HG03066 (cell line): ENCODE measurements around the gene OLFML1.

Experiments used
- ATAC-seq: cut with Tn5 transposase; IDR thresholded peaks from one replicate; pipeline ENCODE4 v1.9.1; 2021; ENCODE audit warnings: low read depth; ENCODE audit not compliant: unreplicated experiment

Gene OLFML1

DNA sequence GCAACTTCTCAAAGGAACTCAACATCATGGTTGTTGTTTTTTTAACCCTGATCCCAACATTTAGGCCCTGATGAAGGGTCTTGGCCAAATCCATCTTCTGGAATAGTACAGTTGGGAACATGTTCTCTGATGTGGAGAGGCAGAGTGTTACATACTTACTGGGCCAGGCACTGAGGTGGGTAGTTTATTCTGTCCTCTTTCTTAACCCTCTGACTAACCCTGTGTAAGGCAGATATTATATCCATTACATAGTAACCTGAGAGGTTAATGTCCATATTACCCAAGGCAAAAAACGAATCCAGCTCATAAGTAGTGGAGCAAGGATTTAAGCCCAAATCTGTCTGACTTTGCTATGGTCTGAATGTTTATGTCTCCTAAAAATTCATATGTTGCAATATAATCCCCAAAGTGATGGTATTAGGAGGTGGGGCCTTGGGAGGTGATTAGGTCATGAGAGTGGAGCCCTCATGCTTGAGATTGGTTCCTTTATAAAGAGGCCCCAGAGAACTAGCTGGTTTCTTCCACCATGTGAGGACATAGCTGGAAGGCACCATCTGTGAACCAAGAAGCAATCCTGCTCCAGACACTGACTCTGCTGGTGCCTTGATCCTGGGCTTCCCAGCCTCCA is 44.8 kb downstream of the OLFML1 start:
- no peak for ATAC-seq

DNA sequence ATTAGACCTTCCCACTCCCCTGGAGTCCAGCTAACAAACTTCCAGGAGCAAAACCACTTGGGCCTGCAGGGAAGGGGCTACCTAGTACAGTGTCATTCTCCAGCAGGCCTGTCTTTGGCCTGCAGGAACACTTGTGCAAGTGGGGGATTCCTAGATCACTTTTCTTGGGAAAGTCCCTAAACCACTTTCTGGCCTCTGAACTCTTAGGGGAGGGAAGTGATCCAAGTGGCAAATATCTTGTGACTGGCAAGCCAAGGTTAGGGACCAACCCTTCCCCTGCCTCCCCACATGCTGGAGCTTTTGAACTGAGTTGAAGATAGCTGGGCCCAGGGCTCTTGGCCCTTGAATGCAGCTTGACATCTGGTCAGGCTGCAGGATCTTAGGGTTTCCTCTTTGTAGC is 45.7 kb downstream of the OLFML1 start:
- ATAC-seq: no peak

DNA sequence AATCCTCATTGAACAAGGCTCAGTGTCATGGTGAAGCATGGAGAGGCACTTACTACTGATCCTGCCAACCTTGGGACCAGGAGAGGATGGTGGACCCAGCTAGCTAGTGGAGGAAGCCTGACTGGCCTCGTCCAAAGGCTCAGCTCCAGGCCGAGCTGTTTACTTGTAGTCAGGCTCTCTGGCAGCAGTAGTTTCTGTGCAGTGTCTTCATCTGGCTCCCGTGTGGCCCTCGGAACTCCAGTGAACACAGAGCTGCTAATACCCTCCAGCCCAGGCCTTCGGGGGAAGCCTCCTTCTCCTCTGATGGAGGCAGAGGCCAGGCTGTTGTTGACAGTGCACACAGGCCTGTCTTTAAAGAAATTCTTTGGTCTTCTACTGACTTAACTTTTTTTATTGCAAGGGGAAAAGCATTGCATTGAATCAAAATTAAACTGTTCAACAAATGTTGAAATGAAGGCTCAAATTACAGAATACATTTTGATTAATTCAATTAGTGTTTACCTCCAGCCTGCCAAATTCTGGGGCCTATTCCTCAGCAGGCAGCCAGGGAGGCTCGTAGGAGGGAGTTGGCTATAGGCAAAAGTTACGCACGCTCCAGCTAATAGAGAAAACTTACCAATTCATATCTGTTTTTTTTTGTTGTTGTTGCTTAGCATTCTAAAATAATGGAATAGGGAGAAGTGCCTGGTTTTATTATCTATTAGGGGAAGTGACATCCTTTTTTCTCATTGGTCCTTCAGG is 47.3 kb downstream of the OLFML1 start:
- ATAC-seq: no peak

DNA sequence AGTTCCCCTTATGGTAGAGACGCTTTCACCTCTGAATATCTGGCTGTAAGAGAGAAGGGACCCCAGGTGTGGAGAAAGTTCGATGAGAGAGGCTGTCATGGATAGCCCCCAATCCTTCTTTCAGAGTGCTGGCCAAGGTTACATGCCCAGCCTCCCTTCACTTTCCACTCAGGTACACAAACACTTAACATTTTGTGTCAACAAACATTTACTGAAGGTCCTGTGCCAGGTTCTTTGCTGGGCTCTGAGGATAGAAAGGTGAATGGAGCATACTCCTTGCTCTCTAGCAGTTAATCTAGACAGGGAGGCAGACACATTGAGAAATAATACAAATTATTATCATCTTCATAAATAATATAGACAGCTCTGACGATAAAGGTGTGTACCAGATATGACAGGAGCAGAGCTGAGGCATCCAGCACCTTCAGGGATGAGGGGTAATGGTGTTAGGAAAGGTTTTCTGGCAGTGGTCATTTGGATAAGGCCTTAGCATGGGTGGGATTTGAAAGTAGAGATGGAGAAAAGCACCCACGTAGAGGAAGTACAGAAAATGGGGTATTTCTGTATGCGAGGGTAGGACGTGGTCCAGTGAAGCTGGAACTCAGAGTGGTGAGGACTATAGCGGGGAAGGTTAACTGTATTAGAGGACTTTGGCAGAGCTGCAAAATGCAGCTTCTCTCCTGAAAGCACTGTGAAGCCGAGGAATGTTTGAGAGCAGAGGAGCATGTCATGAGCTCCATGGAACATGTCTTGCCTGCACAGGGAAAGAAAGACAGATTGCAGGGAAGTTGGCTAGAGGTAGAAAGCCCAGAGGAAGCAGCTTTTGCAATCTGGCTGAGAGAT is 48.1 kb downstream of the OLFML1 start:
- peak; percentile 16 for ATAC-seq

DNA sequence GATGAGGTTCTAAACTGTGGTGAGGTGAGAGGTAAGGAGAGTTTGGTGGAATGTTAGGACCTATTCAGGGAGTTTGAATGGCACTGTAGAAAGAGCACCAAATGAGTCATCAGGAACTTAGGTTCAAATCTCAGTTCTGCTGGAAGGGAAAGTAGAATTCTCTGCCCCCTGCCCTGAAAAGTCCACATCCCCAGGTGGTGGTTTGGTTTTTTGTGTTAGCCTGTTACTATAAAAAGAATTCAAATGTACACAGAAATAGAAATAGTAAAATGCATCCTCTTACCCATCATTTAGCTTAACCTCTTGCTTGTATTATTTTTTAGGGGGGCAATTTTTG is 48.7 kb downstream of the OLFML1 start:
- peak; percentile 53 for ATAC-seq

DNA sequence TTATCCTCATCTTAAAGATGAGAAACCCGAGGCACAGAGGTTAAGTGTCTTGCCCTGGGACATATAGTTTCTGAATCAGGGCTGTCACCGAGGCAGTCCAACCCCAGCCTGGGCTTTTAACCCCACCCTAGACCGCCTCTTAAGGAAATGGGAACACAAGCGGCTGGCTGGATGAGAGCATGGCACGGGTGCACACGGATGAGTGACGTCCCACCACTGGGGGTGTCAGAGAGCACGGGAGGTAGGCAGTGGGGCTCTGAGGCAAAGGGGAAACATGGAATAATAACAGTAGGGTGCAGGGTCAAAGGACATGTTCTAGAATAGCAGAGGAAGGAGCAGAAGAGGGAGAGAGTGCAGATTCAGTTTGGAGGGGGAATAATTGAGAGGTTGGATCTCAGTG is 50.8 kb downstream of the OLFML1 start:
- ATAC-seq: no peak

DNA sequence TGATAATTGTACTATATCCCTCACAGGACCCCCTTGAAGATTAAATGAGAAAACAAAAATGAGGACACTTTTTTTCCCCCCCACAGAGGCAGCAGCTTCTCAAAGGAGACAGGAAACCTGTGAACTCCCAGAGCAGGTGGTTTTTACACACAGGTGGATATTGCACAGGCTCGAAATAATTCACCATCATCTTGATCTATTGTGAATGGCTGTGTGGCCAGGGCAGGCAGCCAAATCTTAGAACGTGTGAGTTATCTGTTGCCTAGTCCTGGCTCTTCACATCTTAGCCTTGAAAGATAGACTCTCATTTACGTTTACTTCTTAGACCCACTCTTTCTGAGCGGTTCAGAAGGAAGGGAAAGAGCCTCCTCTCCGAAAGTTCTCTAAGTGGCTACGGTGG is 52.0 kb downstream of the OLFML1 start:
- no peak for ATAC-seq

DNA sequence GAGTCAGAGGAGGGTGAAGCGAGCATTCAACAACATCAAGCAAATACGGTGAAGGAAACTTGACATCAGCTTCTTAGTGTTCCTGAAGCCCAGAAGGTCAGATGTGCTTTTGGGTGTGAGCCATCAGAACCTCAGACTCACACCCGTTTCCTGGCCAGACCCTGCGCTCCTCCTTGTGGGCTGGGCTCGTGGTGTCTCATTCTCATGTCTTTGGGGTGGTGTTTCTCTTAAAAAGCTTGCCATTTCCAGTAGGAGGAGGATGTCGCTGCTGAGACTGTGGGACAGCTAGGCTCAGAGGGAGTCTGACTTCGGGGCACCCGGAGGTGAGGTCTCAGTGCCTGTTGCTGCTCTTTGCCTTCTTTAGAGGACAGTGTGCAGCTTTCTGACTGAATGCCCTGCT is 52.7 kb downstream of the OLFML1 start:
- ATAC-seq: no peak

DNA sequence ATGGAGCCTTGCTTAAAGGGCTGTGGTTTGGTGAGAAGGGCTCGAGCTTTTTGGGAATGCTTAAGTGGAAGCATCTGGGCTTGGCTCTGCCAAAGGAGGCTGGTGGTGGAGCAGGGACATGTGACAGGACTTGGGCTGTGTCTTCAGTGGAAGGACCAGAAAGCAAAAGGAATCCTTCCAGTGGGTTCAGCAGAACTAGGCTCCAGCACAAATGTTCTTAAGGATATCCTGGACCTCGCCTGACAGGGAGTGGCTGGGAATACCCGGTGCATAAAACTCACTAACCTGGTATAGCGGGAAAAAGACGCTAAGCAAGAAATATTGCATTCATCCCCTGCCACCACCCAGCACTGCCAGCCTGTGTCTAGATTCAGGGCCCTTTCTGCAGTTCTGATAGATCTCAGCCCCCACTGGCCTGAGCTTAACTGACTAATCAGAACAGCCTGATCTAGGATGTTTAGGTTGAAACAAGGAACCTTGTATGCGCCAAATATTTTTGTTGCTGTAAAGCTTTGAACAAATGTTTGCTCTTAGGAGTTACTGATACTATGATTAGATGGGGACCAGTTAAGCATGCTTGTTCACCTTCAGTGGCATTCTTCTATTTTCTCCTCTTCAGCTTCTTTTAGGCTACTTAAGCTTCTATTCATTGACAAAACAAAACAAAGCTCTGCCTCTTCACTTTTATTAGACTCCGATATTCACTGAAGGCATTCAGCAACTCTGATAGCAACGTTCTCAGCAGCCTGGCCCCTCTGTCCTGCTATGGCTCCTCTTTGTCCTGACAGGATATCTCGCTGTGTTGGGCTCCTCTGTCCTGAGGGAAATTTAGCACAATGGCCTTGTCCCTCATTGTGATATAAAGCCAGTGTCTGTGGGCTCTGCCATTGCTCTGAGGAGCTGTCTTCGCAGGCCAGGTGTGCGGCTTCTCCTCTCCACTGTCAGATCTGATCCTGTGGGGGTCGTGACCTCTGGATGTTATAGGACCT is 53.5 kb downstream of the OLFML1 start:
- ATAC-seq: no peak

DNA sequence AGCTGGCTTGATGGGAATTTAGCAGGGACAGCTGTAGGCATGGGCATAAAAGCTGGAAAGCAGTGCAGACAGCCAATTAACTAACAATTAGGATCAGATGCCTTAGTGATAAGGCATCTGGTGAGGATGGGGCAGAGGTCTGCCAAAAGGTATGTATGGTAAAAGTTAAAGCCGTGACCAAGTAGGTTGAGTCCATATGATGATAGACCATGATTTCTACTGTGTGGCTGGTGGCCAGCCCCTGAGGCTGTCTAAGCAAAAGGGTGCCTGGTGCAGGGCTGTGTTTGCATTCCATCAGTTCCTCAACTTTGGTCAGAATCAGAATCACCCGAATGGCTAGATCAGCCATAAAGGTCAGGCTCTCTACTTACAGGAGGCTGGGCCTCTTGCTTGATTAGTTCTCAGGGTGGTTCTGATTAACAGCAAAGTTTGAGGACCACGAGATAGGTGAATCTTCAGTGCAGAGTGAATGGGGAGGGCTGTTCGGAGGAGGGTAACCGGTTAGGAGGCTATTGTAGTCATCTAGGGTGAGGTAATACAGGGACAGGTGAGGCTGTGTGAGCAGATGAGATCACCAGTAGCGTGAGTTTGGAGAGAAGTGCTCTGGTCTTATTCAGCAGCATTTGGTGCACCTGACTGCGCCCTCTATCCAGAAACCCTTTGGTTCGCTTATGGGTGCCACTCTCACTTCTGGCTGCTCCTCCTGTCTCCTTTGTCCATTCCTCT is 55.7 kb downstream of the OLFML1 start:
- no peak for ATAC-seq

DNA sequence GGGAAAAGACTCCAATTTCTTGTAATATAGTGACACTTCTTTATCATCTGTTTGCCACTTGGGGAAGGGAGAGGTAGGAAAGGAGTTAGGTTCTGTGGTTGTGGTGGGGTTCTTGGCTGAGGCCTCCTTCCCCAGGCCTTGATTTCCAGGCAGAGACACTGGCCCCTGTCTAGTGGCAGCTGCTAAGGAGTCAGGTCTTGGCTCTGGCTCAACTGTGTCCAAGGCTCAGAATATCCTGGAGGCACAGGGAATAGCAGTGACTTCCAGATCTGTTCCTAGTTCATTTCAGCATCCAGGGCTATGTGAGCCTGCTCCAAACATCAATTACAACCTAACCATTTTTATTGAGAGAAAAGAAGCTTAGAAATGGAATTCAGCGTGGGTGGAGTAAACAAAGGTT is 58.0 kb downstream of the OLFML1 start:
- ATAC-seq: no peak

DNA sequence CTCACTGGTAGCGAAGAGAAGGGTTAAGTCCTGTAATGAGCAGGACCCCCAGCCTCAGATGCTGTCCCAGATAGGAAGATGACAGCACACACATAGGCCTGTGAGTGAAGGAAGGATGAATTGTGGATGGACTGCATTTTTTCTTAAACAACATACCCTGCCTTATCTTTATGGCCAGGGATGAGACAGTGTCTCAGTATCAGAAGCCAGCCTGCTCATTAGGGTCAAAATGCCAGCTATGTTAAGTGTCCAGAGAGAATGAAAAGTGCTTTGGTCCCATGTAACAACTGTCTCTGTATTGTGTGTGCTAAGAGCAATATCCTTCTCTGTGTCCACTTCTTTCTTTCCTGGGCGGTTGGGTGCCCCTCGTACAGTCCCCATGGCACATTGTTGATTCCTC is 58.7 kb downstream of the OLFML1 start:
- no peak for ATAC-seq

DNA sequence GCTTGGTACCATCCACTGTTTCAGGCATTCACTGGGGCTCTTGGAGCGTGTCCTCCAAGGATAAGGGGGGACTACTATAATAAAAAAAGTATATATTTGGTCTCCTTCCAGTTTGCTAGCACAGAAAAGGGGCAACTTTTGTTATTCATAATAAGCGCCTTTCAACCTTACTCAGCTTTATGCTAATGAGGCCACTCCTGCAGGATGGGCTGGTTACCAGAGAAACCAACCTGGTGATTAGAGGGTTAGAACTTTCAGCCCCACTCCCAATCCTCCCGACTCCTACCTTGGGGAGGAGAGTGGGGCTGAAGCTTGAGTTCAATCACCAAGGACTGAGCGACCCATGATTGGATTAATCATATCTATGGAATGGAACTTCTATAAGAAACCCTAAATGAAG is 60.3 kb downstream of the OLFML1 start:
- no peak for ATAC-seq

DNA sequence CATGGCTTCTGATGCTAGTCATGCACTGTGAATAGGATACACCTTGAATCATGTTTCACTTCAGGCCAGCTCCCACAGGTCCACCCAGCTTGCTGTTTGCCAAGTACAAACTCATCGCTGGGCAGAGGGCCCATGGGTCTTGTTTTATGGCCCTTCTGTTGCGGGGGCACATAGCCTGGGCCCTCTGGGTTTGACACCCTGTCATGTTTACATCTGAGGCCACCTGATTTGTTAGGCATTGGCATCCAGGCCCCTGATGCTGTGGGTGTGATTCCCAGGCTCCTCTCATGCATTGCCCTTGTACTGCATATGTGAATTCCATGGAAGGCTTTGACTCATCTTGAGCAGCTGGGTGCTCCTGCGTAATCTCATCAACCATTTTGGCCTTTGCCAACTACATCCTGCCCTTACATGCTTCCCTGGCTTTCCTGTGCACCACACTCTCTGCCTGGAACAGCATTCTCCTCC is 61.1 kb downstream of the OLFML1 start:
- no peak for ATAC-seq

DNA sequence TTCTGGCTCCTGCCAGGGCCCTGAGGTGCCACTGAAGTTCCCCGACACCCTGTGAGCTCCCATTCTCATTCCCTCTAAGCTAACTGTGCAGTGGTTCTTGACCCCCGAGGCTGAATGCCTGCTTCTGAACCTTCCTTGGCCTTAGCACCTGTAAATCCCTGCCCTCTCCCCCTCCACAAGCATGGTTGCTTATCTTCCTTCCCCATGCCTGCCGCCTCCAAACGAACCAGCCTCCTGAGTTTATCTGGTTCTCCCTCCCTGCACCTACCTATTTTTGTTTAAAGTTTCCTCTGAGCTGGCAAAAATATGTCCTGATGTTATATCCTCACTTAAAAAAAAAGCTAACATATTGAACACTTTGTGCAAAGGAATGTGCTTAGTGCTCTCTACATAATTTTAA is 62.4 kb downstream of the OLFML1 start:
- ATAC-seq: no peak

DNA sequence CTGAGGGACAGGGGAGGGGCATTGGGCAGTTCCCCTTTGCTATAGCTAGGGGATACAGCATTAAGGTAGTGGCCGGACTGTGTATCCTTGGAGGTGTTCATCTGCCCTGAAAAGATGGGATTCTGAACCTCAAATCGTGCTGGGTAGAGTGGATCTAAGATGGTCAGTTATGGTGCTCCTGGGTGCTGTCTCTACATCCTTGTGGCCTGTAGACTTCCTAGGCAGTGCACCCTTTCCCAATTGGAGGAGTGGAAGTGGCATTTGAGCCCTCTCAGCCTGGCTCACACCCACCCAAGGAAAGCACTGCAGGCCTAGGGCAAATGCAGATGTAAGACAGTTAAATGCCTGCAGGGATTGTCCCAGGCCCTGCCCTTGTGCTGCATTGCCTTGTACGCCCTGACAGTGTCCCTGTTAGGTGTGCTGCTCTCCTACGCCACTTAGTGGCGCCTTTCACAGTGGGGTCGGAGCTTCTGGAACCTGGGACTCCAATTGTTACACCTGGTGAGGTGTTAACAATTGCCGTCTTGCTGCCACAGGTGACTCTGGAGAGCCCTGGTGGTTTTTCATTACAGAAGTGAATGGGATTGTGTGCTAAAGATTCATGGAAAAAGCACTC is 63.5 kb downstream of the OLFML1 start:
- ATAC-seq: peak; percentile 86

DNA sequence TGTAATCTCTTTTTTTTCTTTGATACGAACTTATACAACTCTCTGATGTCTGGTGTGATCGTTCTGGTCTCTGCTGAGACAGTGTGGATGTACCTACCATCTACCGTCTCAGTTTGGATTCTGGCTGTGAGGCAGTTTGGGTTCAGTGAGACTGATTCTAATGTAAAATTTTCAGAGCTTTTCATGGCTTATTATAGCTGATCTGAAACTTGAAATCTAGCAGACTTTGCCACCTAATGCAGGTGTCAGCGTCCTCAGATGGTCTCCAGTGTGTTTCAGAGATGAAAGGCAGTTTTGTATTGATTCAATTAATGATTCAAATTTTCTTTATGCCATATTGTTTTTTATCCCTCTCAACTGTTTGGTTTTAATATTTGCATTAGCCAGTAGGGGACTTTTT is 64.4 kb downstream of the OLFML1 start:
- ATAC-seq: no peak

DNA sequence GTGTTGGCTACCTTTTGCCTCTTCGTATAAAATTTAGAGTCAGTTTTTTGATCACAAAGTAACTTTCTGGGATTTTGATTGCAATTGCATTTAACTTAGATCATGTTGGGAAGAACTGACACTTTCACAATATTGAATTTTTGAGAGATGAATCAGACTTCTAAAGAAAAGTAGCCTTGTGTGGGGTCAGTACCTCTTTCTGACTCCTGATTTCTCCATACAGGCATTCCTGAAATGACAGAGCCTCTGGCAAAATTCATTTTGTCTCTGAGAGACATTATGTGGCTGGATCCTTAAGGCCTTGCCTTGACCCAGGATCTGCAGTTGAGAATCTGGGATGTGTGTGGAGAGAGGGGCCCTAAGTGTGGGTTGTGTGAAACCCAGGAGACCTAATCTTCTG is 66.3 kb downstream of the OLFML1 start:
- no peak for ATAC-seq

DNA sequence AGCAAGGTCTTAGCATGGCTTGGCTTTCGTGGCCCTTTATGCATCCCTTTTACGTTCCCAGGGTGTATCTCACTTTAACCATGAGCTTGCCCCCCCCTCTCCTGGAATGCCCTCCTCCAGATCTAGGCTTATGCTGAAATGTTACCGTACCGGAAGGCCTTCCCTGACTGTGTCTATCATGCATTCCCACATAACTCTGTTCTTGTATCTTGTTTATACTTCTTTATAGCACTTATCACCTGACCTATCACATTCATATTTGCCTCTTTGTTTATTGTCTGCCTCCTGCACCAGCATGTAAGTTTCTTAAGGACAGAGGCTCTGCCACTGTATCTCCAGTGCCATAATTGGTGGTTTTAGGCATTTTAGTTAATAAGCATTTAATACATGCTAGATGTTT is 67.4 kb downstream of the OLFML1 start:
- ATAC-seq: no peak
